GM06990 (cell line): Measurements from ENCODE around the gene MED9.

Experiments used
- DNase-seq: peaks from one replicate; pipeline ENCODE4 v3.0.0-alpha.2; 2011; ENCODE audit not compliant: insufficient read length; ENCODE audit errors: extremely low read depth
- H3K27me3 ChIP-seq: replicated peaks from 2 replicates; pipeline ENCODE4 v1.6.0; 2011; ENCODE audit warnings: low read length; ENCODE audit not compliant: control insufficient read depth, insufficient read depth
- H3K36me3 ChIP-seq: 2 replicates; pipeline ENCODE4 v1.5.1; 2011; ENCODE audit warnings: low read length; ENCODE audit not compliant: control insufficient read depth, insufficient read depth
- H3K4me3 ChIP-seq: replicated peaks from 2 replicates; pipeline ENCODE4 v1.5.1; 2011; ENCODE audit warnings: low read depth, mild to moderate bottlenecking, control low read depth, low read length
- TF ChIP-seq, protein P1 (sequence below): IDR thresholded peaks from 2 replicates; pipeline ENCODE4 v1.5.1; 2011; ENCODE audit warnings: low read length, control low read depth, mild to moderate bottlenecking, inconsistent platforms; ENCODE audit not compliant: insufficient read depth, poor library complexity, severe bottlenecking

The MED9 gene

DNA sequence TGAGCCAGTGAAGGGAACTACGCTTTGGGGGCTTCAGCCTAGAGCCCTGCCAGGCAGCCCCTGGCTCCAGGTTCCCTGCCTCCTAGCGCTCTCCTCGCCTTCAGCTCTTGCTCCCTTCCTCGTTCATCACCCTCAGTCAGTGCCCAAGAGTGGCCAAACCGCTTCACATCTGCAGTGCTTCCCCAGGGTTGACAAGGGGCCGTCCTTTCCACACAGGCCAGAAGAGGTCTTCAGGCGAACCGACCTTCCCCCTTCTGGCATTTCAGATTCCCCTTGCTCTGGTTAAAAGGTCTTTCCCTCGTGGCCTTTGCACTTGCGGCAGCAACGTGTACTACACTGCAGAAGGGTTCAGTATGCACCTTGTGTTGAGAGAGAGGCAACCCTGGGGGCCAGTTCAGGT lies 15.3 kb downstream of the MED9 start:
- peaks cover 17% of the 10 kb centered on the region for H3K36me3 ChIP-seq
- no peaks in the 10 kb centered on the region; the same call in 1 of the 2 replicates for H3K27me3 ChIP-seq
- no peak overlapping the region for H3K4me3 ChIP-seq
- TF ChIP-seq, protein P1, sequence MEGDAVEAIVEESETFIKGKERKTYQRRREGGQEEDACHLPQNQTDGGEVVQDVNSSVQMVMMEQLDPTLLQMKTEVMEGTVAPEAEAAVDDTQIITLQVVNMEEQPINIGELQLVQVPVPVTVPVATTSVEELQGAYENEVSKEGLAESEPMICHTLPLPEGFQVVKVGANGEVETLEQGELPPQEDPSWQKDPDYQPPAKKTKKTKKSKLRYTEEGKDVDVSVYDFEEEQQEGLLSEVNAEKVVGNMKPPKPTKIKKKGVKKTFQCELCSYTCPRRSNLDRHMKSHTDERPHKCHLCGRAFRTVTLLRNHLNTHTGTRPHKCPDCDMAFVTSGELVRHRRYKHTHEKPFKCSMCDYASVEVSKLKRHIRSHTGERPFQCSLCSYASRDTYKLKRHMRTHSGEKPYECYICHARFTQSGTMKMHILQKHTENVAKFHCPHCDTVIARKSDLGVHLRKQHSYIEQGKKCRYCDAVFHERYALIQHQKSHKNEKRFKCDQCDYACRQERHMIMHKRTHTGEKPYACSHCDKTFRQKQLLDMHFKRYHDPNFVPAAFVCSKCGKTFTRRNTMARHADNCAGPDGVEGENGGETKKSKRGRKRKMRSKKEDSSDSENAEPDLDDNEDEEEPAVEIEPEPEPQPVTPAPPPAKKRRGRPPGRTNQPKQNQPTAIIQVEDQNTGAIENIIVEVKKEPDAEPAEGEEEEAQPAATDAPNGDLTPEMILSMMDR = no peak
- no peak for DNase-seq

DNA sequence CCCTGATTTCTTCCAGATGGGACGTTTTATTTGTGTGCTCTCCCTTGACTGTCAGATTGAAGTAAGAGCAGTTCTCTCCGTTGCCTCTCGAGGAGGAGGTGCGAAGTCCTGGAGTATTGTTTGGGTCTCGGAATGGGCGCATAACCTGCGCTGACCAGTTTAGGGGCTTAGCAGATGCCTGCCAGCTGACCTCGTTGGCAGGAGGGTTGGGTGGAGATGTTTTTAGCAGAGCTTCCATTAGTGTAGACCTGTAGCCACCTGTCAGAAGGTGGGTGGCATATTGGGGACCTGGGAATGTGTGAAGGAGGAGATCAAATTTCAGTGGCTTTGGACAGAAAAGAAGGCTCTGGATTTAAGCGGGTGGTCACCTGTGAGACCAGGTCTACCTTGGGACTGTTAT lies 15.8 kb downstream of the MED9 start:
- H3K27me3 ChIP-seq = no peaks in the 10 kb centered on the region; the same call in 1 of the 2 replicates
- H3K36me3 ChIP-seq = peaks cover 16% of the 10 kb centered on the region
- no peak overlapping the region for H3K4me3 ChIP-seq
- DNase-seq = no peak
- TF ChIP-seq, protein P1 = no peak

DNA sequence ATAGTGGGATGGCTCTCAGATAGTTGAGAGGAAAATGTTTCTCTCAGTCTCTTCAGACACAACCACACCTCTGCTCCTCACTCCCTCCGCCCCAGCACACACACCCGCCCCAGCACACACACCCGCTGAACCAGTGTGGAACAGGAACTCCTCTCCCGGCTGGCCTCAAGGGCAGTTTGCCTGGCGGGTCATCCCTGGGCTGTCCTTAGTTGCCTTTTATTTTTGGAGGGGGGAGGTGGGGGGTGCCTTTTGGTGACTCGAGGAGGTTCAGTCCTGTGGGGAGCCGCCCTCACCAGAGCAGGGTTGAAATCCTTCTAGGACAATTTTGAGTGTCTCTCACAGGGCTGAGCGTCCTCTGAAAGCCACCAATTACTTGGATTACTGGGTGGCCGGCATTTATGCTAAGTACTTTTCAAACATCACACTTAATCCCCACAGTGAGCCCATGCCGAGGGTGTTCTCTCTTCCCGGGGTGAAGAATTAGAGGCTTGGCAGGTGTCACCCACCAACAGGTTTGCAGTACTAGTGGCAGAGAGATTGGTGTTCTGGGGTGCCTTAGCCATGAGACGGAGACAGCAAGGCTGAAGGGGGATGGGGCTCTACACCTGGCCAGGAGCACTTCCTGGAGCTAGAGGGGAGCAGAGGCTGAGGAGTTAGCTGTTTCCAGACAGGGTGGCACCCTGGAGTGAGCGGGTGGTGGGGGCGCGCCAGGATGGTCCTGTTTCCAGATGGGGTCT lies 16.6 kb downstream of the MED9 start:
- Histone ChIP-seq H3K4me3 (no peak overlapping the region), H3K36me3 (peaks cover 13% of the 10 kb centered on the region), H3K27me3 (no peaks in the 10 kb centered on the region; the same call in 1 of the 2 replicates)
- TF ChIP-seq, protein P1 = no peak
- DNase-seq = no peak

DNA sequence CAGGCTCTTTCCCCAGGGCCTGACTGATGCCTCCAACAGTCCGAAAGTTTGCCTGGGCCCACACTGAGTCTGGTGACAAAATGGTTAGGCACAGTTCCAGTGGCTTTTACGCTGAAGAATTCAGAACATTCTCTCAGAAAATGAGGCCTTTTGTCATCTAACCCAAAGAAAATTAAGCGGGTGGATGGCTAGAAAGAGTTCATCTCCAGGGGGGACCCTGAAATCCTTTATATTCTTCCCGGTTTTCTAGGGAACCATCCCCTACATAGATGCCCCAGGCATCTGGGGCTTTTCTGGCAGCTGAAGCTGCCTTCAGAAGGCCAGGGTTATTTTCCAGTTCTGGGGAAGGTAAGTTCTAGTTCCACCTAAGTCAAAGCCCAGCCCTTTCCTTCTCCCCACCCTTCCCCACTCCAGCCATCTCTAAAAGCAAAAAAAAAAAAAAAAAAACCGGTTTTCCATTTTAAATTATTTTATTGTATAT lies 17.2 kb downstream of the MED9 start:
- TF ChIP-seq, protein P1 = no peak
- Histone ChIP-seq H3K4me3 (no peak overlapping the region), H3K27me3 (no peaks in the 10 kb centered on the region; the same call in none of the 2 replicates), H3K36me3 (peaks cover 13% of the 10 kb centered on the region)
- DNase-seq = no peak

DNA sequence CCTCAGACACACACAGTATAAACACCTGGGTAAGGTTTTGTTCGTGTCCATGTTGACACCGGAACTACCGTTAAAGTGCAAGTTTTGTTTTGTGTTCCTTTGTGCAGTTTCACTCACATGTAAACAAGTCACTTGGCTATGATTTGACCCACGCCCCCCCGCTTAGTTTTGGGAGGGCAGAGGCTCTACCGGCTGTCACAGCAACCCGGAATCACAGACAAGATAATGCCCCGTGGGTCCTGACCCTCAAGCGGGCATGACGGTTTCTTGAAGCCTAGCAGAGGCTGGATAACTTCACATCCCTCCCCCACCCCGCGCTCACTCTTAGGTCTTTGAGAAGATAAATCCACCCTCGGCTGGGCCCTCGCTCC lies 17.7 kb downstream of the MED9 start:
- no peak for DNase-seq
- Histone ChIP-seq H3K36me3 (peaks cover 13% of the 10 kb centered on the region), H3K4me3 (no peak overlapping the region), H3K27me3 (no peaks in the 10 kb centered on the region; the same call in none of the 2 replicates)
- TF ChIP-seq, protein P1 = no peak
